ENCODE data around the gene GID8. TPM values are rescaled to one million over a fixed set of nuclear protein-coding genes. Genes with fewer than 3 reads are reported as not detected.

GID8 gene
- total and polyA plus RNA-seq, 2 donors (not counting 3 experiments of a cell fraction or from before 2014, with no cell fraction given) = 25.3 to 34.6 TPM

- ChIA-PET POLR2A (no interaction called here), CTCF (interaction anchor here (1.3 to 1.5 kb wide), 3 partner anchors 9 to 43 kb away, joined by 3 to 8 read pairs (median 4); no protein-coding TSS in a partner anchor)
- dilution Hi-C loops (cut with MboI; ENCODE audit: extremely low pct_ligation_motif_present, low sequenced_read_pairs) (no loop called here), intact Hi-C loops (cut with micrococcal nuclease) (no loop called here)
- TF ChIP-seq FOS (IDR thresholded peaks at IDR 0.05; ENCODE audit: borderline replicate concordance, insufficient read depth, low read length) = no peak
- TF ChIP-seq EZH2 (IDR thresholded peaks at IDR 0.05; ENCODE audit: borderline replicate concordance, low read depth, low read length, severe bottlenecking) = no peak
- no peak for TF ChIP-seq JUN (IDR thresholded peaks at IDR 0.05; ENCODE audit: borderline replicate concordance, insufficient read depth, insufficient read length, low read depth)
- TF ChIP-seq MYC (IDR thresholded peaks at IDR 0.05; ENCODE audit: low read depth, low read length) = no peak
- no peak for TF ChIP-seq POLR2AphosphoS5 (IDR thresholded peaks at IDR 0.05; ENCODE audit: insufficient read depth, low read depth, low read length)
- TF ChIP-seq POLR2A (IDR thresholded peaks at IDR 0.05; ENCODE audit: low read depth, low read length) = no peak
- TF ChIP-seq MAX (IDR thresholded peaks at IDR 0.05; ENCODE audit: insufficient read depth, insufficient read length) = no peak
- no peak for TF ChIP-seq CTCF (IDR thresholded peaks at IDR 0.05; ENCODE audit: extremely low read depth in 1 of 2, insufficient read depth in 1 of 2, low read depth in 1 of 2, low read length in 2 of 2)
- no peak for TF ChIP-seq GATA2 (IDR thresholded peaks at IDR 0.05; ENCODE audit: insufficient read depth, insufficient read length, low read depth, low read length)
- Histone ChIP-seq H3K9me3 (replicated peaks; ENCODE audit: control insufficient read depth, insufficient read depth, low read length) (no peaks in the 10 kb centered on the region), H3K9me1 (replicated peaks; ENCODE audit: control insufficient read depth, extremely low read depth, insufficient read depth, low read length) (no peaks in the 10 kb centered on the region), H3K9ac (replicated peaks; ENCODE audit: extremely low read depth, insufficient read depth, low read length) (no peak overlapping the region), H3K4me1 (ENCODE audit: control insufficient read depth, extremely low read depth, insufficient read depth, low read length) (no peaks in the 10 kb centered on the region), H3K4me2 (ENCODE audit: insufficient read depth, low read length) (no peak overlapping the region), H3K27ac (ENCODE audit: insufficient read depth, low read depth, low read length) (no peak overlapping the region), H3K27me3 (ENCODE audit: control insufficient read depth in 2 of 2, insufficient read depth in 2 of 2, low read length in 2 of 2) (no peaks in the 10 kb centered on the region), H2AFZ (ENCODE audit: low read depth, low read length) (no peak overlapping the region), H3K79me2 (ENCODE audit: control insufficient read depth, insufficient read depth, low read length) (peaks cover 84% of the 10 kb centered on the region), H4K20me1 (replicated peaks; ENCODE audit: control insufficient read depth, extremely low read depth, insufficient read depth, low read length) (no peaks in the 10 kb centered on the region), H3K4me3 (replicated peaks in 1 of 3; ENCODE audit: insufficient read depth in 1 of 3, low read depth in 1 of 3, low read length in 3 of 3) (no peak overlapping the region), H3K36me3 (ENCODE audit: control insufficient read depth in 2 of 2, extremely low read depth in 1 of 2, insufficient read depth in 2 of 2, low read length in 2 of 2) (peaks cover 31 to 50% of the 10 kb centered on the region in 2 experiments)
- no peak for FAIRE-seq
- TSS peak; percentile 16 for BruUV-seq (replicated peaks)
- no peak for DNase-seq (ENCODE audit: low read depth, low spot score)
Measured at GRCh38 chr20:62910777-62911497, 27.0 kb upstream of the GID8 start.
